Measurements from ENCODE around the gene ZNF587. TPM values are rescaled to one million over a fixed set of nuclear protein-coding genes. Genes with fewer than 3 reads are reported as not detected.
"Not testable (repeated sequence)": the region's sequence is repeated elsewhere in the genome, so short reads cannot be mapped to it uniquely, and the experiment has no call there.

Gene ZNF587
- polyA plus RNA-seq, 1 donor = 54.5 TPM

GRCh38 chr19:57821095-57821494 is 28.6 kb upstream of the ZNF587 start:
- not testable (repeated sequence) for DNase-seq

GRCh38 chr19:57821501-57821900 is 28.2 kb upstream of the ZNF587 start:
- DNase-seq = not testable (repeated sequence)

GRCh38 chr19:57823155-57823554 is 26.5 kb upstream of the ZNF587 start:
- DNase-seq = not testable (repeated sequence)

GRCh38 chr19:57823608-57824007 is 26.1 kb upstream of the ZNF587 start:
- DNase-seq = not testable (repeated sequence)

GRCh38 chr19:57825511-57825910 is 24.1 kb upstream of the ZNF587 start:
- DNase-seq = no peak

GRCh38 chr19:57829316-57829715 is 20.3 kb upstream of the ZNF587 start:
- DNase-seq = no peak

GRCh38 chr19:57830071-57830602 is 19.5 kb upstream of the ZNF587 start, which contains the start of gene ZNF587B:
Gene ZNF587B (plus strand): TSS chr19:57830299. CDS start chr19:57830529, 230 bp downstream.
- DNase-seq = peak; percentile 76

- not testable (repeated sequence) for DNase-seq
These were observed 12.7 kb upstream of the ZNF587 start for GRCh38 chr19:57836991-57837390.

- not testable (repeated sequence) for DNase-seq
These were observed 11.0 kb upstream of the ZNF587 start for GRCh38 chr19:57838622-57839191.

GRCh38 chr19:57841122-57841763 is 8.4 kb upstream of the ZNF587 start:
- no peak for DNase-seq

GRCh38 chr19:57847164-57847563 is 2.5 kb upstream of the ZNF587 start:
- not testable (repeated sequence) for DNase-seq

- DNase-seq = not testable (repeated sequence)
These were observed 445 bp upstream of the ZNF587 start for GRCh38 chr19:57849162-57849665.

GRCh38 chr19:57850553-57851017 is 926 bp downstream of the ZNF587 start:
- peak; percentile 24 for DNase-seq

- not testable (repeated sequence) for DNase-seq
These were observed 2.3 kb downstream of the ZNF587 start for GRCh38 chr19:57851812-57852603.

- DNase-seq = not testable (repeated sequence)
These were observed 4.5 kb downstream of the ZNF587 start for GRCh38 chr19:57854117-57854516.

GRCh38 chr19:57862351-57862750 is 12.7 kb downstream of the ZNF587 start:
- DNase-seq = not testable (repeated sequence)

GRCh38 chr19:57867868-57868492 is 18.3 kb downstream of the ZNF587 start:
- DNase-seq = no peak

GRCh38 chr19:57869655-57870054 is 20.0 kb downstream of the ZNF587 start:
- DNase-seq = not testable (repeated sequence)

- DNase-seq = no peak
These were observed 20.6 kb downstream of the ZNF587 start for GRCh38 chr19:57870225-57870624.

- DNase-seq = no peak
These were observed 22.8 kb downstream of the ZNF587 start for GRCh38 chr19:57872450-57872849.

- DNase-seq = not testable (repeated sequence)
These were observed 24.5 kb downstream of the ZNF587 start for GRCh38 chr19:57873883-57874799.

All from left kidney (tissue), 2 donors.